Measurements from ENCODE around the gene RNF130. TPM values are rescaled to one million over a fixed set of nuclear protein-coding genes. Genes with fewer than 3 reads are reported as not detected.

RNF130 gene
- total RNA-seq, 1 donor: 21.7 TPM

DNA sequence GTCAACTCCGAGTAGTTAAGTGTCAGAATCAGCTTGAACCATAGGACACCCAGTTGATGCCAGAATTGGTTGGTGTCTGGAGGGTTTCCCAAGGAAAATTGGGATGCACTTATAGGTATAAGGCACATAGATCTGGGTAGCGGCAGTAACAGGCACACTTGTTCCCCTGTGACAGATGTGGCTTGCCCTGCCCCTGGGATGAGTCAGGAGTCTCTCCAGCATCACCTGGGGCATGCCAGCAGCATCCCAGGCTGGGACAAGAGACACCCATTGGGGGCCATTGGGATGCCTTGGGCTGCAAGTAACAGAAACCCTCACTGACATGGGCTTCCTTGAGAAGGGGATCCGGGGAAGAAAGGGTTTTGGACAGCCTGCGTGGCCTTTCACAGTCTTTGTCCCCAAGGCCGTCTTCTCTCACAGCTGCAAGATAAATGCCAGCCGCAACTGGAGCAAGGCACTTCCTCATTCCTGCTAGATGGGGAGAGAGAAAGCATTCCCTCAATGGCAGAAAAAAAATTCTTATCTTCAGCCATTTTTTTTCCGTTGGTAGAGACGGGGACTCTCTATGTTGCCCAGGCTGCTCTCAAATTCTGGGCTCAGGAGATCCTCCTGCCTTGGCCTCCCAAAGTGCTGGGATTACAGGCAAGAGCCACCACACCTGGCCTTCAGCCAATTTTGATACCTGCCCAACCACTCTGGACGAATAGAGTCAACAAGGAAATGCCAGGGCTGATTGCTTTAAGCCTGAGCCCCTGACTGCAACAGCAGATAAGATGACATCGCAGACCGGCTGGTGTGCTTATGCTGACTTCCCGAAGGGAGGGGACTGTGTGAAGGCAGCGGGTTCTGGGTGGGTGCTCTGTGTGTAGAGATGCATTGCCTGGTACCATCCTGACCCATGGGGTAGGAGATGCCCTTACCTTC is 13.3 kb upstream of the RNF130 start:
- H3K4me3 ChIP-seq (ENCODE audit: low read depth, low read length): no peak overlapping the region
- no peak for DNase-seq (ENCODE audit: low read depth)
- TF ChIP-seq, protein P1, sequence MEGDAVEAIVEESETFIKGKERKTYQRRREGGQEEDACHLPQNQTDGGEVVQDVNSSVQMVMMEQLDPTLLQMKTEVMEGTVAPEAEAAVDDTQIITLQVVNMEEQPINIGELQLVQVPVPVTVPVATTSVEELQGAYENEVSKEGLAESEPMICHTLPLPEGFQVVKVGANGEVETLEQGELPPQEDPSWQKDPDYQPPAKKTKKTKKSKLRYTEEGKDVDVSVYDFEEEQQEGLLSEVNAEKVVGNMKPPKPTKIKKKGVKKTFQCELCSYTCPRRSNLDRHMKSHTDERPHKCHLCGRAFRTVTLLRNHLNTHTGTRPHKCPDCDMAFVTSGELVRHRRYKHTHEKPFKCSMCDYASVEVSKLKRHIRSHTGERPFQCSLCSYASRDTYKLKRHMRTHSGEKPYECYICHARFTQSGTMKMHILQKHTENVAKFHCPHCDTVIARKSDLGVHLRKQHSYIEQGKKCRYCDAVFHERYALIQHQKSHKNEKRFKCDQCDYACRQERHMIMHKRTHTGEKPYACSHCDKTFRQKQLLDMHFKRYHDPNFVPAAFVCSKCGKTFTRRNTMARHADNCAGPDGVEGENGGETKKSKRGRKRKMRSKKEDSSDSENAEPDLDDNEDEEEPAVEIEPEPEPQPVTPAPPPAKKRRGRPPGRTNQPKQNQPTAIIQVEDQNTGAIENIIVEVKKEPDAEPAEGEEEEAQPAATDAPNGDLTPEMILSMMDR (IDR thresholded peaks at IDR 0.05; ENCODE audit: insufficient read depth, low read length): no peak

GRCh38 chr5:180083529-180084060 is 12.0 kb upstream of the RNF130 start:
- DNase-seq (ENCODE audit: low read depth): no peak

GRCh38 chr5:180082633-180083420 is 11.3 kb upstream of the RNF130 start:
- TF ChIP-seq, protein P1 (IDR thresholded peaks at IDR 0.05; ENCODE audit: insufficient read depth, low read length): no peak
- no peak for DNase-seq (ENCODE audit: low read depth)

More at GRCh38 chr5:180083529-180084060, 12.0 kb upstream of the RNF130 start:
- TF ChIP-seq, protein P1 (IDR thresholded peaks at IDR 0.05; ENCODE audit: insufficient read depth, low read length): no peak
- no peak overlapping the region for H3K4me3 ChIP-seq (ENCODE audit: low read depth, low read length)

GRCh38 chr5:180081481-180081880 is 9.9 kb upstream of the RNF130 start:
- TF ChIP-seq, protein P1 (IDR thresholded peaks at IDR 0.05; ENCODE audit: insufficient read depth, low read length): no peak
- no peak for DNase-seq (ENCODE audit: low read depth)
- no peak overlapping the region for H3K4me3 ChIP-seq (ENCODE audit: low read depth, low read length)

More at GRCh38 chr5:180082633-180083420, 11.3 kb upstream of the RNF130 start:
- H3K4me3 ChIP-seq (ENCODE audit: low read depth, low read length): no peak overlapping the region

- DNase-seq (ENCODE audit: low read depth): no peak
- TF ChIP-seq, protein P1 (IDR thresholded peaks at IDR 0.05; ENCODE audit: insufficient read depth, low read length): no peak
- H3K4me3 ChIP-seq (ENCODE audit: low read depth, low read length): no peak overlapping the region
Observed at GRCh38 chr5:180080486-180081280, 9.1 kb upstream of the RNF130 start.
